DLD1 (cell line): ENCODE data around the gene THEM5.
"Not testable (repeated sequence)": the region's sequence is repeated elsewhere in the genome, so short reads cannot be mapped to it uniquely, and the experiment has no call there.

ENCODE experiments used
- in situ Hi-C: cut with HindIII; loops from 2 replicates; pipeline ENCODE4 v1.10.0; 2017; ENCODE audit warnings: low sequenced_read_pairs

The THEM5 gene

DNA sequence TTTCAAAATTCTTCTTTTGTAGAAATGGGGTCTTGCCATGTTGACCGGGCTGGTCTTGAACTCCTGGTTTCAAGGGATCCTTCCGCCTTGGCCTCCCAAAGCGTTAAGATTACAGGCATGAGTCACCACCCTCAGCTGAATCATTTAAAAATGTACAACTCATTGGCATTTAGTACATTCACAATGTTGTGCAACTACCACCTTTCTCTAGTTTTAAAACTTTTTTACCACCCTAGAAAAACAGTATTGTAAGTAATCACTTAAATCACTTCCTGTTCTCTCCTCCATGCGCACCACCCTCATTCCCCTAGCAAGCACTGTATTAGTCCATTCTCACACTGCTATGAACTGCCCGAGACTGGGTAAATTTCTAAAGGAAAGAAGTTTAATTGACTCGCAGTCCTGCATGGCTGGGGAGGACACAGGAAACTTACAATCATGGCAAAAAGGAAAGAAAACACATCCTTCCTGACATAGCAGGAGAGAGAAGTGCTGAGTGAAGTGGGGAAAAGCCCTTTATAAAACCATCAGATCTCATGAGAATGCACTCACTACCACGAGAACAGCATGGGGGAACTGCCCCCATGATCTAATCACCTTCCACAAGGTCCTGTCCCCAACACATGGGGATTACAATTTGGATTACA, 14.4 kb upstream of the THEM5 start:
- in situ Hi-C loops, result no loop called here

DNA sequence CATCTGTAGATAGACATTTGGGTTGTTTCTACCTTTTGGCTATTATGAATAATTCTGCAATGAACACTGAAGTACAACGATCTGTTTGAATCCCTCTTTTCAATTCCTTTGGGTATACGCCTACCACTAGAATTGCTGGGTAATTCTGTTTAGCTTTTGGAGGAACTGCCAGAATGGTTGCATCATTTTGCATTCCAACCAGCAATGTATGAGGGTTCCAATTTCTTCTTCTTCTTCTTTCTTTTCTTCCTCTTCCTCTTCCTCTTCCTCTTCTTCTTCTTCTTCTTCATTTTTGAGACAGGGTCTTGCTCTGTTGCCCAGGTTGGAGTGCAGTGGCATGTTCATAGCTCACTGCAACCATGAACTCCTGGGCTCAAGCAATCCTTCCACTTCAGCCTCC, 13.8 kb upstream of the THEM5 start:
- in situ Hi-C loops, result no loop called here

GRCh38 chr1:151864411-151864810, 10.9 kb upstream of the THEM5 start:
- in situ Hi-C loops, result no loop called here

DNA sequence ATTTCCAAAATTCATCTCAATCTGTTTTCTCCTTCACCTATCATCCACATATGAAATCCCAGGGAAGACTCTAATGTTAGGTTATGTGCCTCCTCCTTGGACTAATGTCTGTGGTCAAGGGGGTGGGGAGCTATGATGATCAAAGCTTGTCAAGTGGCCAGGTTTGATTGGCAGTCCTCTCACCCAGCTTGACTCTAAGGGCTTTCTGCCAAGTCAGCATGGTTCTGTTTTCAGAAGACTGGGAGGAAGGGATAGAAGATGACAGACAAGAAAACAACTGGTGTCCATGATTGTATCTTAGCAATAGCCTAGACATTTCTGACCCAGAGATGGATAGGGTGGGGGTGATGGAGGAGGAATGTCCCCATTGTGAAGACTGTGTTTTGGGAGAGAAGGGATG, 9.1 kb upstream of the THEM5 start:
- in situ Hi-C loops, result no loop called here

DNA sequence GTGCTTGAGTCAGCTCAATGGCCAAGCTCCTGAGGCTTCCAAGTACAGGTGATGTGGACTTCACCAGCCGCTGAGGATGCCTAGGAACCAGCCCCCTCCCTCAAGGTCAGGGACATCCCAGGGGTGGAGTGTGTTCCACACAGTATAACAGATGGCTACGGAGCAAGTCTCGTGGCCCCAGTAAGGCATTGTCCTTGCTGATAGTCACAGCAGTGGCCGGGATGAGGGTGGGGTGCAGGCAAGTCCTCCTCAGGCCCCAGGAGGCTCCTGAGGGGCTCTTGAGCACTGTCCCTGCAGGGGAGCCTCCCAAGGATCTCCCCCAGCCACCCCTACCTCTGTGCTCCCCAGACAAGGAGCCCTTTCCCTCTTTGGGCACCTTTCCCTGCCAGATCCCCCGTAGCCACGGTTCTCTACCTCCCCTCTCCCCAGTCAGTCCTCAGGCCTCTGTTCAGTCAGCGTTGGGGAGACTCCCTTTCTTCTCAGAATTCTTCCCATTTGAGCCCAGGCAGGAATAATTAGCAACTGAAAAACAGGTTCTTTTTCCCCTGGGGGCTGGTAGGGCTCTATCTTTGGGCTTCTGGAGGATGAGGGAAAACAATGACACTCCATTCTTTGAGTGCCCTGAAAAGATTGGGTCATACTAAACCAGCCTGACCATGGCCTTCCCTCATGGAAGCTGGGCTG, 7.1 kb upstream of the THEM5 start:
- in situ Hi-C loops, result no loop called here

GRCh38 chr1:151859891-151860293, 6.4 kb upstream of the THEM5 start:
- in situ Hi-C loops, result no loop called here

- in situ Hi-C loops, result no loop called here
Observed at GRCh38 chr1:151858886-151859665, 5.6 kb upstream of the THEM5 start.

DNA sequence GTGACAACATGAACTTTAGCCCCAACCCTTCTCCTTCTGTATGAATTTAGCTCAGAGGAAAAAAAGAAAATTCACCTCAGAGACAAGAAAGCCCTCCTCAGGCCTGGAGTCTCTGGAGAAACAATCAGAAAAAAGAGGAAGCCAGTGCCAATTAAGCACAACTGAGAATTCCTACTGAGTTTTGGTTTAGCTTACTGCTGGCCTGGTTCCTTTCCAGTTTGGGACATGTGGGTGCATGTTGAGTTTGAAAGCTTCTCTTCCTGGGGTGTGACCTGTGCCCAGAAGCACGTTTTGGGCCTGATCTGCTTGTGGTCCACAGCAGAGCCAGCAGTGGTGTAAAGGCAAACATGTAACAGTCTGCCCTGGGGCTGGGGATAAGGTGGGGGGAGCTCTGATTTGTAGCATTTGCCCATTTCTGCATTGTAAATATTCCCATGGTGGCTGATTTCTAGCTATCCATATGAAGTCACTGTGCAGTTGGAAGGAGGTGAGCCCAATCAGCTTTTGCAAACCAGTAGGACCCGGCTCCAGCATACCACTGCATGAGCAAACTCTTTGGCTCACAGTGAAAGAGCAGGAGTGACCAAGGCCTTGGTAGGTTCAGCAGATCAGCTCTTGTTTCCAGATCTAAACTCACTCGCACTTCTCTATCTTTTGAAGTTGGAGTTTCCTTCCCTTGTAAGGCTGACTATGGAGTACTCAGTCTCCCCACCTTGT, 4.7 kb upstream of the THEM5 start:
- in situ Hi-C loops, result no loop called here

DNA sequence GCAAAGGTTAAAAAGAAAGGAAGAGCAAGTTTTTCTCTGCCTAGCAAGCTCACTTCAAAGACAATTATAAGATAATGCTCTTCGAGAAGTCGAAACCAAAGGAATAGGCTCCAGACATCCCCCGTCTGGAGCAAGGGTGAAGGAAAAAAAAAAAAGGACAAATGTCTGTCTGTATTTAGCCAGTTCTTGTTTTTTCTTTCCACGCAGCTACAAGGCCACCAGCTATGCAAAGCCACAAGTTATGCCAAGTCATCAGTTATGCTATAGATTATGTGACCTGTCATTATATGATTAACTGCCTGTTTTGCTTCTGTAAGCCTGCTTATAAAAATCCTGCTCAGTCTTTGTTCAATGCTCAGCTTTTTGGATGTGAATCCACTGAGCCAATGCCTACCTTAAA, 2.4 kb upstream of the THEM5 start:
- in situ Hi-C loops, result no loop called here

- in situ Hi-C loops, result not testable (repeated sequence)
Observed at GRCh38 chr1:151855516-151855915, 2.0 kb upstream of the THEM5 start.

DNA sequence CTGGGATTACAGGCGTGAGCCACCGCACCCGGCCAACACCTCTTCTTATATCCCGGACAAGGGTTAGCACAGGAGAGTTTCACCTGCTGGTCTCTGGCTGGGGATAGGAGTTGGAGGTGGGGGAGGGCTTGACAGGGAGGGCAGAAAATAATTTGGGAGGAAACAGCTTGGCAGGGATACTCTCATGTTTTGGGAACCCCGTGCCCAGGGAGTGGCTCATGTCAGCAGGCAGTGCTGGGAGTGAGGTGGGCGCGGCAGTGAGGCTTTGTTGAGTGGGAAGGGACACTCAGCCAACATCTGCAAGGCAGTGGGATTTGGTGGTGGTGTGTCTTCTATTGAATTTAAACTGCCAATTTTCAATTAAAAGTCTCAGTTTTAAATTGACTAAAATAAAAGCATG, 1.1 kb upstream of the THEM5 start:
- in situ Hi-C loops, result no loop called here

GRCh38 chr1:151852733-151853132, 779 bp downstream of the THEM5 start:
- in situ Hi-C loops, result no loop called here

DNA sequence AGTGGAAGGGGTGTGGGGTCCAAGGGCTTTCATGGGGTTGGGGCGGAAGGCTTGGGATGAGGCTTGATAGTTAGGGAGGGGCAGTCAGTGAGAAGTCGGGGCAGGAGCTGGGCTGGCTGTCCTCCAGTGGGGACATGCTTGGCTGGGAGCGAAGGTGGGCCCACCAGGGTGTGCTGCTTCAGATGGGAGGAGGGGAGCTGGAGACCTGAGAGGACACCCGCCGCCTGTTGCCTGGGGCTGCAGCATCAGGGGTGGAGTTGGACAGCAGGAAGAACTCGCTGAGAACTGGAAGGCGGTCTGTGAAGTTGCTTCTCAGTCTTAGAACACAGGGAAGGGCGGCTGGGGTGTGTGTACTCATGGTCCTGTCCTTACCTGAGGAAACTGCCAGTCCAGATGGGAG, 1.6 kb downstream of the THEM5 start:
- in situ Hi-C loops, result no loop called here

- in situ Hi-C loops, result no loop called here
Observed at GRCh38 chr1:151849871-151850270, 3.6 kb downstream of the THEM5 start.

GRCh38 chr1:151849126-151849525, 4.4 kb downstream of the THEM5 start:
- in situ Hi-C loops, result no loop called here

- in situ Hi-C loops, result no loop called here
Observed at GRCh38 chr1:151847867-151848596, 5.5 kb downstream of the THEM5 start.

DNA sequence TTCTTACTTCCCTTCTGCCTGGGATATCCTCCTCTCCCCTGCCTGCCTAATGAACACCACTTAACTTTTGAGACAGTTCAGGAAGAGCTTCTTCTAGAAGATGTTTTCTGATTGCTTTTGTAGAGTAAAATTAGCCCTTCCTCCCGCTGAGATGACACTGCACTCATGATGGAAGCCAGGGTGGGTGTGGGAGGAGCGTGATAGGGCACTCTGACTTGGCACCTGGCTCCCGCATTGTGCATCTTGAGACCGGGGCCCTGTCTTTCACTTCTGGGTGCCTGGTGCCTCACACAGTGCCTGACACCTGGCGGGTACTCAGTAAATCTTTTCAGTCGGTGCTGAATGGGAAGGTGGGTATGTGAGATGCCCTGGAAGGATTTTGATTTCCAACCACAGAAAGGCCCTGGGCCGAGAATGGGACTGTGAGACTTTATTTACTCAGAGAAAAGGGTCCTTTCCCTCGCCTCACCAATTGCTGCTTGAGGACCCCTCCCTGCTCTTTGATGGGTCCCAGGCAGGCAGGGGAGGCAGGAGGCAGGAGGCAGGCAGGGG, 6.8 kb downstream of the THEM5 start:
- in situ Hi-C loops, result no loop called here

DNA sequence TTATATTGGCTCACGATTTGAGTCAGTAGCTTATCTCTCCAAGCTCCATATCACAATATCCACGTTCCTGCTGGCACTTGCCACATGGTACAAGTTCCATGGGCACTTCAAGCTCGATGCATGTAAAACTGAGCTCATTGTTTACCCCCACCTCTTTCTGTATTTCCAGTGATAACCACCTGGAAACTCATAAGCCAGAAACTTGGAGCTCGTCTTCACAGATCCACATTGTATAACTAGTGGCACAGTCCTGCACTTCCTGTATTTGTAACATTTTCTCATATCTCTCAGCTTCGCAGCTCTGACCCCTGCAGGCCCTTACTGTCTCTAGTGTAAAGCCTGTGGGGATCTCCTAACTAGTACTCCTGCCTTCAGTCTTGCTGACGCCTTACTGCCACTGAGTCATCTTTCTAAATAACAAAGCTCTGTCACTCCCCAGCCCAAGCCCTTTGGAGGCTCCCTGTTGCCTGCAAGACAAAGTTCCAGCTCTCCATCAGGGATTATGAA, 7.4 kb downstream of the THEM5 start:
- in situ Hi-C loops, result no loop called here

- in situ Hi-C loops, result no loop called here
Observed at GRCh38 chr1:151843398-151843797, 10.1 kb downstream of the THEM5 start.

- in situ Hi-C loops, result no loop called here
Observed at GRCh38 chr1:151841141-151841540, 12.4 kb downstream of the THEM5 start.
